Measurements from ENCODE around the gene STAM.

Gene STAM

GRCh38 chr10:17744341-17744861 is 100.5 kb downstream of the STAM start:
- H3K9me3 ChIP-seq, result no peaks in the 10 kb centered on the region
- peaks cover 6 to 16% of the 10 kb centered on the region in 2 experiments for H3K4me1 ChIP-seq (ENCODE audit: control insufficient read depth in 1 of 2, insufficient read depth in 1 of 2, low read depth in 1 of 2, low read length in 1 of 2)

DNA sequence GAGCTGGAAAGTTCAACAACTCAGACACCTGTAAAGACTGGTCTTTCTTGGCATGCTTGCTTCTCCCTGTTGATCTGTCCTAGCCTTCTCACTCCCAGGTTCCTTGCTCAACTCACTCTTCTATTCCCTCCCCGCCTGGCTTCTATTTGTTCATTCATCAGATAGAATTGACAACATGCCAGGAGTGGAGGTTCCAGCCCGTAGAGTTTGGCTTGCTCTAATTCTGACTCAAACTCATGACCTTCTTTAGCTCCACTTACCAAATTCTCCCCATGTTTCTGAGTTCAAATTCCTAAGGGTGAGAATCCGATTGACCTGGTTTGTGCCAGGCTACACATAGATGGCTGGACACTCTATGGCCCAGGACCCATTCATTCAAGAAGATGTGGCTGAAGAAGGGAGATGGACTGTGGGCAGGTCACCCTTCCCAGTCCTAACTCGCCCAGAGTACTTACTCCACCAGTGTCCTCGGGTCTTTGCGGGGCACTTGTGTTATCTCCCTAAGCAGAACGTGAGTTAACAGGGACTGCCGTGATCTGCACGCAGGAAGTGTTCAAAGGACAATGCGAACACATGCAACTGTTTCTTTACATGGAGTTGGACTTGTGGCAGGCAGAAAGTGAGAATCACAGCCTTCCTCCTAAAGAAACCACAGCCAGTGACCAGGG is 104.1 kb downstream of the STAM start:
- Histone ChIP-seq H3K27ac (no peak overlapping the region), H3K4me1 (ENCODE audit: control insufficient read depth in 1 of 2, insufficient read depth in 1 of 2, low read depth in 1 of 2, low read length in 1 of 2) (peaks cover 6 to 12% of the 10 kb centered on the region in 2 experiments)
- TF ChIP-seq, protein P1, sequence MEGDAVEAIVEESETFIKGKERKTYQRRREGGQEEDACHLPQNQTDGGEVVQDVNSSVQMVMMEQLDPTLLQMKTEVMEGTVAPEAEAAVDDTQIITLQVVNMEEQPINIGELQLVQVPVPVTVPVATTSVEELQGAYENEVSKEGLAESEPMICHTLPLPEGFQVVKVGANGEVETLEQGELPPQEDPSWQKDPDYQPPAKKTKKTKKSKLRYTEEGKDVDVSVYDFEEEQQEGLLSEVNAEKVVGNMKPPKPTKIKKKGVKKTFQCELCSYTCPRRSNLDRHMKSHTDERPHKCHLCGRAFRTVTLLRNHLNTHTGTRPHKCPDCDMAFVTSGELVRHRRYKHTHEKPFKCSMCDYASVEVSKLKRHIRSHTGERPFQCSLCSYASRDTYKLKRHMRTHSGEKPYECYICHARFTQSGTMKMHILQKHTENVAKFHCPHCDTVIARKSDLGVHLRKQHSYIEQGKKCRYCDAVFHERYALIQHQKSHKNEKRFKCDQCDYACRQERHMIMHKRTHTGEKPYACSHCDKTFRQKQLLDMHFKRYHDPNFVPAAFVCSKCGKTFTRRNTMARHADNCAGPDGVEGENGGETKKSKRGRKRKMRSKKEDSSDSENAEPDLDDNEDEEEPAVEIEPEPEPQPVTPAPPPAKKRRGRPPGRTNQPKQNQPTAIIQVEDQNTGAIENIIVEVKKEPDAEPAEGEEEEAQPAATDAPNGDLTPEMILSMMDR (IDR thresholded peaks at IDR 0.05), result no peak

More at GRCh38 chr10:17744341-17744861, 100.5 kb downstream of the STAM start:
- Histone ChIP-seq H3K4me3 (ENCODE audit: low read depth in 1 of 2, low read length in 1 of 2) (no peak overlapping the region), H3K36me3 (no peaks in the 10 kb centered on the region), H3K27ac (no peak overlapping the region), H3K27me3 (no peaks in the 10 kb centered on the region)
- TF ChIP-seq, protein P1 (IDR thresholded peaks at IDR 0.05), result no peak

GRCh38 chr10:17749890-17750289 is 105.9 kb downstream of the STAM start:
- TF ChIP-seq, protein P1 (IDR thresholded peaks at IDR 0.05), result no peak
- Histone ChIP-seq H3K4me1 (ENCODE audit: control insufficient read depth in 1 of 2, insufficient read depth in 1 of 2, low read depth in 1 of 2, low read length in 1 of 2) (no peaks in the 10 kb centered on the region), H3K9me3 (no peaks in the 10 kb centered on the region), H3K27ac (no peak overlapping the region), H3K4me3 (ENCODE audit: low read depth in 1 of 2, low read length in 1 of 2) (no peak overlapping the region), H3K27me3 (no peaks in the 10 kb centered on the region), H3K36me3 (no peaks in the 10 kb centered on the region)

More for the DNA sequence above, 104.1 kb downstream of the STAM start:
- H3K36me3 ChIP-seq, result no peaks in the 10 kb centered on the region
- no peaks in the 10 kb centered on the region for H3K9me3 ChIP-seq
- H3K4me3 ChIP-seq (ENCODE audit: low read depth in 1 of 2, low read length in 1 of 2), result no peak overlapping the region
- H3K27me3 ChIP-seq, result no peaks in the 10 kb centered on the region

DNA sequence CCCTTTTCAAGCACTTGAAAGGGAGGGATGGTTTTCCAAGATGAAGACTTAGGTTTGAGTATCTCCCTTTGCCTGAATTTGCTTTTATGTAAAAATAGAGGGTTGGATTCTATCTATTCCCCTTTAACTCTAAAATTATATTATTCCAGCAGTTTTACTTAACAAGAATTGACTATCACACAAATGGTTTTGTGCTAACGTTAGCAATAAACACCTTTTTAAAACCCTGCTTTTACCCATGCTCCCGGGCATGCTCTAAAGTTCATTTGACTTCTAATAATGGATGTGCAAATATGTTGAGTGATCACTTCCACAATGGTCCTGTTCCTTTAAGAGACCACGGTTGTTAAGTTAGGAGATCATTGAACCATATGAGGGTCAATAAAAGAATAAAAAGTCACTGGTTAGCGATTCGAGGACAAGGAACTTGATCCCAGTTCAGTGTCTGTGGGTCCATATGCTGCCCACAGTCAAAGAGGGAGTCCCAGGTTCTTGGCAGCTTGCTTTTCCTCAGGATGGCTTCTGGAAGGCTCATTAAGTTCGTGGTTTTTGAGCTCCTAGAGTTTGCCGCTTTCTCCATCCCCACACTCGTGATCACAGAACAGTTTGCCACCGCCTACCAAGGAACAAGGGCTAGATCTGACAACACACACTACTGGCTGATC is 108.0 kb downstream of the STAM start, which contains the start of gene TMEM236:
TSS of gene TMEM236 (plus strand) at position 421 of the 665 bp plus-strand sequence. CDS start at position 516, 95 bp downstream.
- TF ChIP-seq, protein P1 (IDR thresholded peaks at IDR 0.05), result no peak
- Histone ChIP-seq H3K4me3 (ENCODE audit: low read depth in 1 of 2, low read length in 1 of 2) (no peak within 1 kb of the TSS), H3K27me3 (no peaks in the 10 kb centered on the region), H3K36me3 (no peaks in the 10 kb centered on the region), H3K4me1 (ENCODE audit: control insufficient read depth in 1 of 2, insufficient read depth in 1 of 2, low read depth in 1 of 2, low read length in 1 of 2) (no peaks in the 10 kb centered on the region), H3K9me3 (no peaks in the 10 kb centered on the region), H3K27ac (no peak within 1 kb of the TSS)

DNA sequence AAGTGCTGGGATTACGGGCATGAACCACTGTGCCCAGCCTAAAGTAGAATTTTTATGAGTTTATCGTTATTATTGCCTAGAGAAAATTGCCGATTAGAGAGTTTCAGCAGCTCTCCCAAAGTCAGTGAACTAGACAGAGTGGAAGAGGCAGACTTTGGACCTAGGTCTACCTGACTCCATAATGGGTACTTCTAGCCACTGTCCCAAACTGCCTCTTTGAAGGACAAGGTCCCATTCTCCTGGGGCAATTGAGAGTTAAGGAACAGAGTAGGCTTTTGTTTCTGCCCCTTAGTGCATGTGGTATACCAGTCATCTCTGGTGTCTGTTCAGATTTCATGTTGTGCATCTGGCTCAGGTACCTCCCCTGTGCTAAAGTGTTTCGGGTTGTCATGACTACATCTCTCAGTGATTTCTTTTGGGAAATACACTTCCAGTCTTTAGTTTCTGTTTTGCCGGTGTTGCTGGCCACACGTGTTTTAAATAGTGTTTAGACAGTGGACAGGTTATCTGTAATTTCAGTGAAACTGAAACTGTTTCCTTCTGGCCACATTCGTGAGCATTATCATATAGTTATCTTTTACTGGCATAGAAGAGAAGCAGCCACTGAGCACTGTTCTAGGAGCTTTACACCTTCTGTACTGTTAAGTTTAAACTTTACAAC is 112.7 kb downstream of the STAM start:
- Histone ChIP-seq H3K36me3 (no peaks in the 10 kb centered on the region), H3K27me3 (no peaks in the 10 kb centered on the region), H3K9me3 (no peaks in the 10 kb centered on the region), H3K27ac (no peak overlapping the region), H3K4me1 (ENCODE audit: control insufficient read depth in 1 of 2, insufficient read depth in 1 of 2, low read depth in 1 of 2, low read length in 1 of 2) (no peaks in the 10 kb centered on the region), H3K4me3 (ENCODE audit: low read depth in 1 of 2, low read length in 1 of 2) (no peak overlapping the region)
- TF ChIP-seq, protein P1 (IDR thresholded peaks at IDR 0.05), result no peak
